A549 treated with CpdA at 1 μM for 4 hours (cell line): ENCODE results near the gene LRRC45. TPM values are rescaled to one million over a fixed set of nuclear protein-coding genes. Genes with fewer than 3 reads are reported as not detected.

Source experiments
- total RNA-seq: library from RNA; stranded (reverse); fragments of 200-300 nt; extraction: Qiagen RNA extraction; gene quantifications from 5 replicates; pipeline ENCODE4 v1.2.3, GENCODE V29; 2022; ENCODE audit warnings: low read depth

LRRC45 gene
- total RNA-seq: 11.4 to 18.8 TPM (median 14.2 TPM) in 5 replicates

GRCh38 chr17:82022981-82023446, at the start of gene LRRC45:
TSS of gene LRRC45 (plus strand) at chr17:82023305. CDS start at chr17:82023644, 339 bp downstream.

GRCh38 chr17:81977211-81977808, 45.8 kb upstream of the LRRC45 start, which contains the start of gene ASPSCR1:
TSS of gene ASPSCR1 (plus strand) at chr17:81977629. CDS start at chr17:81977647, 18 bp downstream.

GRCh38 chr17:82022310-82022980, 660 bp upstream of the LRRC45 start, which contains the start of gene CENPX:
TSS of gene CENPX (minus strand) at chr17:82022878. CDS start at chr17:82022861, 17 bp downstream.

GRCh38 chr17:82031303-82031884, 8.3 kb downstream of the LRRC45 start, which contains the start of gene RAC3:
TSS of gene RAC3 (plus strand) at chr17:82031678. CDS start at chr17:82031762, 84 bp downstream.

GRCh38 chr17:82037092-82037888, 14.2 kb downstream of the LRRC45 start, which contains the start of gene DCXR:
TSS of gene DCXR (minus strand) at chr17:82037697. CDS start at chr17:82037682, 15 bp downstream.

GRCh38 chr17:82051776-82052637, 28.9 kb downstream of the LRRC45 start, which contains the start of the genes GPS1 and RFNG:
TSS of gene GPS1 (plus strand) at chr17:82051898. CDS start at chr17:82051932, 34 bp downstream.
TSS of gene RFNG (minus strand) at chr17:82051811. CDS start at chr17:82051766, 45 bp downstream.

GRCh38 chr17:82065638-82066303, 42.7 kb downstream of the LRRC45 start, which contains the start of gene DUS1L:
TSS of gene DUS1L (minus strand) at chr17:82065804. CDS start at chr17:82065059, 745 bp downstream.

Other genes with a start within 250 kb of the LRRC45 start
- gene GCGR, start 219.2 kb upstream of the LRRC45 start, total RNA-seq: 0.22 to 0.65 TPM (median 0.28 TPM) in 5 replicates
- gene MCRIP1, start 190.0 kb upstream of the LRRC45 start, total RNA-seq: 78.9 to 105 TPM (median 92.0 TPM) in 5 replicates
- 0.18 to 0.40 TPM in 2 of 5 replicates, not detected in the others for gene PPP1R27, start 188.3 kb upstream of the LRRC45 start, total RNA-seq
- gene P4HB, start 162.8 kb upstream of the LRRC45 start, total RNA-seq: 726 to 785 TPM (median 751 TPM) in 5 replicates
- gene ARHGDIA, start 152.0 kb upstream of the LRRC45 start, total RNA-seq: 578 to 637 TPM (median 592 TPM) in 5 replicates
- gene ALYREF, start 131.7 kb upstream of the LRRC45 start, total RNA-seq: 166 to 254 TPM (median 246 TPM) in 5 replicates
- 192 to 295 TPM (median 277 TPM) in 5 replicates for gene ANAPC11, start 131.6 kb upstream of the LRRC45 start, total RNA-seq
- gene NPB, start 121.1 kb upstream of the LRRC45 start, total RNA-seq: 0.16 to 1.0 TPM (median 0.59 TPM) in 5 replicates
- 13.1 to 16.7 TPM (median 15.8 TPM) in 5 replicates for gene PCYT2, start 111.9 kb upstream of the LRRC45 start, total RNA-seq
- 29.4 to 47.5 TPM (median 40.8 TPM) in 5 replicates for gene SIRT7, start 105.1 kb upstream of the LRRC45 start, total RNA-seq
- gene MAFG, start 95.6 kb upstream of the LRRC45 start, total RNA-seq: 36.7 to 45.6 TPM (median 42.2 TPM) in 5 replicates
- gene PYCR1, start 86.0 kb upstream of the LRRC45 start, total RNA-seq: 61.0 to 98.3 TPM (median 90.0 TPM) in 5 replicates
- not detected in 5 replicates for gene MYADML2, start 76.1 kb upstream of the LRRC45 start, total RNA-seq
- gene NOTUM, start 62.1 kb upstream of the LRRC45 start, total RNA-seq: 0.23 to 0.60 TPM (median 0.38 TPM) in 5 replicates
- 20.0 to 33.0 TPM (median 28.1 TPM) in 5 replicates for gene ASPSCR1, start 45.7 kb upstream of the LRRC45 start, total RNA-seq
- gene CENPX, start 427 bp upstream of the LRRC45 start, total RNA-seq: 147 to 209 TPM (median 190 TPM) in 5 replicates
- gene RAC3, start 8.4 kb downstream of the LRRC45 start, total RNA-seq: 21.3 to 39.5 TPM (median 32.6 TPM) in 5 replicates
- gene DCXR, start 14.4 kb downstream of the LRRC45 start, total RNA-seq: 63.3 to 105 TPM (median 96.2 TPM) in 5 replicates
- gene RFNG, start 28.5 kb downstream of the LRRC45 start, total RNA-seq: 14.4 to 26.4 TPM (median 23.6 TPM) in 5 replicates
- gene GPS1, start 28.6 kb downstream of the LRRC45 start, total RNA-seq: 101 to 142 TPM (median 137 TPM) in 5 replicates
- 75.9 to 140 TPM (median 133 TPM) in 5 replicates for gene DUS1L, start 42.5 kb downstream of the LRRC45 start, total RNA-seq
- 103 to 146 TPM (median 139 TPM) in 5 replicates for gene FASN, start 74.9 kb downstream of the LRRC45 start, total RNA-seq
- 20.7 to 26.9 TPM (median 23.5 TPM) in 5 replicates for gene CCDC57, start 189.5 kb downstream of the LRRC45 start, total RNA-seq
- 88.1 to 110 TPM (median 107 TPM) in 5 replicates for gene SLC16A3, start 205.7 kb downstream of the LRRC45 start, total RNA-seq